IMR-90 (cell line): Measurements from ENCODE around the gene C5orf58. TPM values are rescaled to one million over a fixed set of nuclear protein-coding genes. Genes with fewer than 3 reads are reported as not detected.

Source experiments
- ATAC-seq: fragments of 200-7000 bp; cut with Tn5 transposase; 2 replicates; pipeline ENCODE4 v1.9.1; 2020; ENCODE audit warnings: low read depth, mild to moderate bottlenecking, moderate library complexity
- BruUV-seq: library from RNA; stranded (reverse); fragments of 400-500 nt; replicated peaks from 2 replicates; lab custom pipeline; 2021; lab: Mats Ljungman, UMichigan
- CTCF ChIA-PET: fragments of 300-600 bp; formaldehyde crosslinking; extraction: SDS; loops from one replicate; lab custom pipeline; 2021; ENCODE audit warnings: antibody characterized with exemption; lab: Yijun Ruan, JAX
- POLR2A ChIA-PET: fragments of 300-600 bp; sonication (Branson Sonifier 250); formaldehyde crosslinking; loops from one replicate; lab custom pipeline; 2022; ENCODE audit warnings: antibody characterized with exemption; ENCODE audit not compliant: unreplicated experiment; lab: Charles Lee
- DNase-seq: peaks from one replicate; pipeline ENCODE4 v3.0.0; 2013
- H2AFZ ChIP-seq: replicated peaks from 2 replicates; pipeline ENCODE3; 2013; ENCODE audit warnings: low read length, mild to moderate bottlenecking; ENCODE audit not compliant: poor library complexity
- H2AK5ac ChIP-seq: 2 replicates; pipeline ENCODE4 v1.6.1; 2013; ENCODE audit warnings: low read depth, low read length, inconsistent platforms
- H2AK9ac ChIP-seq: replicated peaks from 2 replicates; pipeline ENCODE3; 2013; ENCODE audit warnings: mild to moderate bottlenecking, low read depth, low read length, moderate library complexity; ENCODE audit not compliant: poor library complexity
- H2BK120ac ChIP-seq: 2 replicates; pipeline ENCODE4 v1.6.1; 2013; ENCODE audit warnings: low read depth, low read length, inconsistent platforms
- H2BK15ac ChIP-seq: 3 replicates; pipeline ENCODE4 v1.6.1; 2013; ENCODE audit warnings: low read depth, low read length, inconsistent platforms
- H2BK20ac ChIP-seq: 2 replicates; pipeline ENCODE4 v1.6.1; 2013; ENCODE audit warnings: low read depth, mild to moderate bottlenecking, inconsistent platforms, low read length, moderate library complexity
- H2BK5ac ChIP-seq: 2 replicates; pipeline ENCODE4 v1.6.1; 2013; ENCODE audit warnings: mild to moderate bottlenecking, low read depth, low read length, inconsistent platforms; ENCODE audit not compliant: poor library complexity, severe bottlenecking
- H3K14ac ChIP-seq: replicated peaks from 2 replicates; pipeline ENCODE4 v1.6.1; 2013; ENCODE audit warnings: low read depth, low read length, inconsistent platforms
- H3K18ac ChIP-seq: 2 replicates; pipeline ENCODE4 v1.6.1; 2013; ENCODE audit warnings: low read depth, low read length, control low read depth
- H3K23ac ChIP-seq: 2 replicates; pipeline ENCODE4 v1.6.1; 2013; ENCODE audit warnings: low read depth, low read length, inconsistent platforms
- H3K27ac ChIP-seq: 2 replicates; pipeline ENCODE4 v1.5.1; 2013; ENCODE audit warnings: mild to moderate bottlenecking, control low read depth, low read length; ENCODE audit not compliant: insufficient read depth
- H3K27me3 ChIP-seq: 2 replicates; pipeline ENCODE4 v1.6.1; 2013; ENCODE audit warnings: low read length; ENCODE audit not compliant: control insufficient read depth, insufficient read depth
- H3K36me3 ChIP-seq: 2 replicates; pipeline ENCODE4 v1.6.1; 2013; ENCODE audit warnings: low read length, mixed read lengths; ENCODE audit not compliant: control insufficient read depth, insufficient read depth
- H3K4ac ChIP-seq: 2 replicates; pipeline ENCODE4 v1.6.1; 2013; ENCODE audit warnings: low read depth, low read length, inconsistent platforms
- H3K4me1 ChIP-seq: 2 replicates; pipeline ENCODE4 v1.6.1; 2013; ENCODE audit warnings: low read length, mixed read lengths; ENCODE audit not compliant: control insufficient read depth, insufficient read depth
- H3K4me2 ChIP-seq: 2 replicates; pipeline ENCODE4 v1.6.1; 2013; ENCODE audit warnings: low read depth, mild to moderate bottlenecking, control low read depth, low read length, moderate library complexity
- H3K4me3 ChIP-seq: 2 replicates; pipeline ENCODE4 v1.5.1; 2013; ENCODE audit warnings: low read depth, mild to moderate bottlenecking, control low read depth, low read length, moderate library complexity; ENCODE audit not compliant: insufficient read depth
- H3K56ac ChIP-seq: 2 replicates; pipeline ENCODE4 v1.6.1; 2013; ENCODE audit warnings: low read length, inconsistent platforms; ENCODE audit not compliant: insufficient read depth; ENCODE audit errors: extremely low read depth
- H3K79me1 ChIP-seq, 2 experiments: 2 replicates each; pipeline ENCODE4 v1.6.1; 2013; ENCODE audit warnings: low read length in 2 of 2, inconsistent platforms in 1 of 2, low read depth in 1 of 2
- H3K9ac ChIP-seq: 2 replicates; pipeline ENCODE4 v1.6.1; 2013; ENCODE audit warnings: low read depth, low read length, control low read depth
- H3K9me1 ChIP-seq: 2 replicates; pipeline ENCODE4 v1.6.1; 2013; ENCODE audit warnings: low read length, inconsistent platforms; ENCODE audit not compliant: insufficient read depth
- H3K9me3 ChIP-seq: 2 replicates; pipeline ENCODE4 v1.6.1; 2013; ENCODE audit warnings: low read length; ENCODE audit not compliant: control insufficient read depth, insufficient read depth
- H4K20me1 ChIP-seq: 2 replicates; pipeline ENCODE4 v1.6.1; 2013; ENCODE audit warnings: low read length, inconsistent platforms; ENCODE audit not compliant: insufficient read depth
- H4K5ac ChIP-seq: 2 replicates; pipeline ENCODE4 v1.6.1; 2013; ENCODE audit warnings: mild to moderate bottlenecking, low read depth, low read length, control low read depth
- H4K8ac ChIP-seq, 2 experiments: 2 replicates each; pipeline ENCODE4 v1.6.1; 2013; ENCODE audit warnings: low read depth in 2 of 2, low read length in 2 of 2, control low read depth in 1 of 2, inconsistent platforms in 1 of 2
- H4K91ac ChIP-seq: 2 replicates; pipeline ENCODE4 v1.6.1; 2013; ENCODE audit warnings: low read depth, low read length, inconsistent platforms; ENCODE audit not compliant: insufficient read depth
- CTCF ChIP-seq: conservative IDR thresholded peaks from 2 replicates; pipeline ENCODE4 v1.5.1; 2012; ENCODE audit warnings: mild to moderate bottlenecking, low read depth, low read length, improper control_type of control experiment
- FOS ChIP-seq: fragments of 150-350 bp; IDR thresholded peaks from 2 replicates; pipeline ENCODE4 v1.6.1; 2016; ENCODE audit warnings: low read depth, low read length
- MXI1 ChIP-seq: IDR thresholded peaks from 2 replicates; pipeline ENCODE4 v1.6.1; 2012; ENCODE audit warnings: low read depth, mild to moderate bottlenecking, low read length, moderate library complexity, borderline replicate concordance
- NFE2L2 ChIP-seq: fragments of 150-350 bp; IDR thresholded peaks from 2 replicates; pipeline ENCODE4 v1.6.1; 2016; ENCODE audit warnings: low read depth, mild to moderate bottlenecking, low read length
- RAD21 ChIP-seq: IDR thresholded peaks from 2 replicates; pipeline ENCODE4 v1.6.1; 2012; ENCODE audit warnings: low read length, improper control_type of control experiment
- RCOR1 ChIP-seq: IDR thresholded peaks from 2 replicates; pipeline ENCODE4 v1.6.1; 2012; ENCODE audit warnings: mild to moderate bottlenecking, low read length, improper control_type of control experiment; ENCODE audit not compliant: insufficient replicate concordance
- WGBS, 2 experiments: methylation state at CpG; one replicate each; pipeline versions ENCODE4 v1.1.5 to v1.1.7; 2013; ENCODE audit warnings: missing lambda C conversion rate in 2 of 2; ENCODE audit not compliant: insufficient read length in 1 of 2; ENCODE audit errors: extremely low coverage in 2 of 2; 5-methylcytosine and 5-hydroxymethylcytosine counted together
- dilution Hi-C: fragments of 300-500 bp; cut with HindIII; formaldehyde crosslinking; loops from one replicate; pipeline ENCODE4 v1.14.3; 2018; ENCODE audit warnings: low sequenced_read_pairs; ENCODE audit not compliant: unreplicated experiment
- in situ Hi-C: fragments of 300-500 bp; cut with MboI; formaldehyde crosslinking; loops from 3 replicates; pipeline ENCODE4 v1.14.3; 2019; ENCODE audit warnings: low sequenced_read_pairs, inconsistent platforms, mixed read lengths
- intact Hi-C: fragments of 100-400 bp; cut with micrococcal nuclease; formaldehyde crosslinking; loops from 2 replicates; pipeline ENCODE4 v1.10.0; 2022
- polyA plus RNA-seq, 3 experiments: library from polyadenylated mRNA; depleted of rRNA; stranded (reverse); fragments of >200 nt; gene quantifications; 2 replicates each; pipeline ENCODE4 v1.2.3, GENCODE V29; 2012; ENCODE audit warnings: low replicate concordance in 1 of 3
- total RNA-seq: library from RNA; depleted of rRNA; stranded (reverse); fragments of >200 nt; gene quantifications from 2 replicates; pipeline ENCODE4 v1.2.3, GENCODE V29; 2012
- TF ChIP-seq, protein P1 (sequence below): fragments of 150-350 bp; IDR thresholded peaks from 2 replicates; pipeline ENCODE4 v1.6.1; 2017; ENCODE audit warnings: mild to moderate bottlenecking, antibody characterized with exemption, low read length, low read depth
- TF ChIP-seq, protein P2 (sequence below): fragments of 150-350 bp; IDR thresholded peaks from 2 replicates; pipeline ENCODE4 v1.6.1; 2016; ENCODE audit warnings: low read depth, mild to moderate bottlenecking, low read length, moderate library complexity, borderline replicate concordance

C5orf58 gene
- total and polyA plus RNA-seq, 2 of the 4 experiments (the other 2 are of a cell fraction), result not detected

- ChIA-PET CTCF (no interaction called here), POLR2A (no interaction called here)
- no peak overlapping the region for H4K5ac ChIP-seq
- no peaks in the 10 kb centered on the region for H3K4me1 ChIP-seq
- H2BK5ac ChIP-seq, result no peak overlapping the region
- H3K9me1 ChIP-seq, result no peaks in the 10 kb centered on the region
- H2BK15ac ChIP-seq, result no peak overlapping the region
- no peak overlapping the region for H3K23ac ChIP-seq
- no peaks in the 10 kb centered on the region for H3K79me1 ChIP-seq
- no peak overlapping the region for H3K4ac ChIP-seq
- no peaks in the 10 kb centered on the region for H3K9me3 ChIP-seq
- H4K20me1 ChIP-seq, result no peaks in the 10 kb centered on the region
- H4K8ac ChIP-seq, result no peak overlapping the region
- dilution Hi-C loops (no loop called here), intact Hi-C loops (no loop called here), in situ Hi-C loops (no loop called here)
- H3K27ac ChIP-seq, result no peak overlapping the region
- H2AK9ac ChIP-seq, result no peak overlapping the region
- no peak overlapping the region for H3K9ac ChIP-seq
- ATAC-seq, result no peak
- BruUV-seq, result no TSS peak
- 80% methylated on average over 1 of the region's 3 CpGs; no CpG with 5 or more reads in 1 of the 2 experiments for WGBS, 2 experiments
- no peaks in the 10 kb centered on the region for H3K27me3 ChIP-seq
- no peak overlapping the region for H2BK20ac ChIP-seq
- TF ChIP-seq NFE2L2 (no peak), FOS (no peak), RCOR1 (no peak), RAD21 (no peak), CTCF (no peak), MXI1 (no peak)
- TF ChIP-seq, protein P1, sequence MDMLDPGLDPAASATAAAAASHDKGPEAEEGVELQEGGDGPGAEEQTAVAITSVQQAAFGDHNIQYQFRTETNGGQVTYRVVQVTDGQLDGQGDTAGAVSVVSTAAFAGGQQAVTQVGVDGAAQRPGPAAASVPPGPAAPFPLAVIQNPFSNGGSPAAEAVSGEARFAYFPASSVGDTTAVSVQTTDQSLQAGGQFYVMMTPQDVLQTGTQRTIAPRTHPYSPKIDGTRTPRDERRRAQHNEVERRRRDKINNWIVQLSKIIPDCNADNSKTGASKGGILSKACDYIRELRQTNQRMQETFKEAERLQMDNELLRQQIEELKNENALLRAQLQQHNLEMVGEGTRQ, result no peak
- TF ChIP-seq, protein P2, sequence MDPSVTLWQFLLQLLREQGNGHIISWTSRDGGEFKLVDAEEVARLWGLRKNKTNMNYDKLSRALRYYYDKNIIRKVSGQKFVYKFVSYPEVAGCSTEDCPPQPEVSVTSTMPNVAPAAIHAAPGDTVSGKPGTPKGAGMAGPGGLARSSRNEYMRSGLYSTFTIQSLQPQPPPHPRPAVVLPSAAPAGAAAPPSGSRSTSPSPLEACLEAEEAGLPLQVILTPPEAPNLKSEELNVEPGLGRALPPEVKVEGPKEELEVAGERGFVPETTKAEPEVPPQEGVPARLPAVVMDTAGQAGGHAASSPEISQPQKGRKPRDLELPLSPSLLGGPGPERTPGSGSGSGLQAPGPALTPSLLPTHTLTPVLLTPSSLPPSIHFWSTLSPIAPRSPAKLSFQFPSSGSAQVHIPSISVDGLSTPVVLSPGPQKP, result no peak
- H3K18ac ChIP-seq, result no peak overlapping the region
- H2BK120ac ChIP-seq, result no peak overlapping the region
- no peak overlapping the region for H3K4me2 ChIP-seq
- no peak for DNase-seq
- H4K91ac ChIP-seq, result no peak overlapping the region
- H3K4me3 ChIP-seq, result no peak overlapping the region
- H3K14ac ChIP-seq, result no peak overlapping the region
- H3K36me3 ChIP-seq, result no peaks in the 10 kb centered on the region
- no peak overlapping the region for H2AK5ac ChIP-seq
- H3K56ac ChIP-seq, result no peak overlapping the region
- no peak overlapping the region for H2AFZ ChIP-seq
Observed at GRCh38 chr5:170286386-170286925, 53.7 kb downstream of the C5orf58 start.
